22Rv1 (cell line): ENCODE measurements around the gene RYR2.
"Not testable (repeated sequence)": the region's sequence is repeated elsewhere in the genome, so short reads cannot be mapped to it uniquely, and the experiment has no call there.

ENCODE experiments used
- H3K27ac ChIP-seq: fragments of 450-650 bp; 2 replicates; pipeline ENCODE4 v1.5.1; 2017
- CTCF ChIP-seq: fragments of 450-650 bp; IDR thresholded peaks from 2 replicates; pipeline ENCODE4 v1.5.1; 2017; ENCODE audit warnings: mild to moderate bottlenecking
- ZFX ChIP-seq: fragments of 450-650 bp; IDR thresholded peaks from 2 replicates; pipeline ENCODE4 v1.6.1; 2017; ENCODE audit warnings: antibody characterized with exemption, borderline replicate concordance

Gene RYR2

GRCh38 chr1:237814319-237814924 lies 772.4 kb downstream of the RYR2 start:
- H3K27ac ChIP-seq, result no peak overlapping the region
- TF ChIP-seq ZFX, result no peak
- TF ChIP-seq CTCF, result peak; percentile 91

GRCh38 chr1:237817277-237817676 lies 775.3 kb downstream of the RYR2 start:
- TF ChIP-seq CTCF (no peak), ZFX (no peak)
- no peak overlapping the region for H3K27ac ChIP-seq

GRCh38 chr1:237820634-237821033 lies 778.6 kb downstream of the RYR2 start:
- H3K27ac ChIP-seq, result not testable (repeated sequence)

GRCh38 chr1:237832858-237833257 lies 790.9 kb downstream of the RYR2 start:
- no peak for TF ChIP-seq ZFX
- TF ChIP-seq CTCF, result no peak
- H3K27ac ChIP-seq, result no peak overlapping the region

GRCh38 chr1:237834048-237834447 lies 792.1 kb downstream of the RYR2 start:
- TF ChIP-seq CTCF, result no peak
- no peak for TF ChIP-seq ZFX
- H3K27ac ChIP-seq, result no peak overlapping the region

GRCh38 chr1:237834461-237834860 lies 792.5 kb downstream of the RYR2 start:
- TF ChIP-seq CTCF (no peak), ZFX (no peak)
- no peak overlapping the region for H3K27ac ChIP-seq

GRCh38 chr1:237838320-237838719 lies 796.3 kb downstream of the RYR2 start:
- H3K27ac ChIP-seq, result no peak overlapping the region
- TF ChIP-seq ZFX (no peak), CTCF (no peak)

- no peak overlapping the region for H3K27ac ChIP-seq
- TF ChIP-seq CTCF (no peak), ZFX (no peak)
Observed at GRCh38 chr1:237838904-237839534, 797.0 kb downstream of the RYR2 start.
